Panc1 (cell line): ENCODE measurements around the gene SLCO2A1.

Experiments used
- CTCF ChIP-seq: fragments of 450-650 bp; IDR thresholded peaks from 2 replicates; pipeline ENCODE4 v1.5.1; 2017; ENCODE audit warnings: mild to moderate bottlenecking
- POLR2AphosphoS5 ChIP-seq: IDR thresholded peaks from 2 replicates; pipeline ENCODE4 v1.6.1; 2012; ENCODE audit warnings: mild to moderate bottlenecking, low read depth, low read length, moderate library complexity

- TF ChIP-seq CTCF (no peak), POLR2AphosphoS5 (no peak)
Measured at GRCh38 chr3:134049676-134050075, 20.0 kb upstream of the SLCO2A1 start.
